Neural progenitor cell (in vitro differentiated cells): ENCODE data around the gene LRRC32.

ENCODE experiments used
- CTCF ChIP-seq: fragments of 200-600 bp; sonication (generic); IDR thresholded peaks from 2 replicates; pipeline ENCODE4 v1.5.1; 2017; ENCODE audit warnings: antibody characterized with exemption, mild to moderate bottlenecking
- EZH2 ChIP-seq: fragments of 200-600 bp; sonication (generic); IDR thresholded peaks from 2 replicates; pipeline ENCODE4 v1.6.1; 2017; ENCODE audit warnings: antibody characterized with exemption, mild to moderate bottlenecking, moderate library complexity
- EZH2phosphoT487 ChIP-seq: fragments of 200-600 bp; sonication (generic); IDR thresholded peaks from 2 replicates; pipeline ENCODE4 v1.6.1; 2017; ENCODE audit warnings: antibody characterized with exemption

DNA sequence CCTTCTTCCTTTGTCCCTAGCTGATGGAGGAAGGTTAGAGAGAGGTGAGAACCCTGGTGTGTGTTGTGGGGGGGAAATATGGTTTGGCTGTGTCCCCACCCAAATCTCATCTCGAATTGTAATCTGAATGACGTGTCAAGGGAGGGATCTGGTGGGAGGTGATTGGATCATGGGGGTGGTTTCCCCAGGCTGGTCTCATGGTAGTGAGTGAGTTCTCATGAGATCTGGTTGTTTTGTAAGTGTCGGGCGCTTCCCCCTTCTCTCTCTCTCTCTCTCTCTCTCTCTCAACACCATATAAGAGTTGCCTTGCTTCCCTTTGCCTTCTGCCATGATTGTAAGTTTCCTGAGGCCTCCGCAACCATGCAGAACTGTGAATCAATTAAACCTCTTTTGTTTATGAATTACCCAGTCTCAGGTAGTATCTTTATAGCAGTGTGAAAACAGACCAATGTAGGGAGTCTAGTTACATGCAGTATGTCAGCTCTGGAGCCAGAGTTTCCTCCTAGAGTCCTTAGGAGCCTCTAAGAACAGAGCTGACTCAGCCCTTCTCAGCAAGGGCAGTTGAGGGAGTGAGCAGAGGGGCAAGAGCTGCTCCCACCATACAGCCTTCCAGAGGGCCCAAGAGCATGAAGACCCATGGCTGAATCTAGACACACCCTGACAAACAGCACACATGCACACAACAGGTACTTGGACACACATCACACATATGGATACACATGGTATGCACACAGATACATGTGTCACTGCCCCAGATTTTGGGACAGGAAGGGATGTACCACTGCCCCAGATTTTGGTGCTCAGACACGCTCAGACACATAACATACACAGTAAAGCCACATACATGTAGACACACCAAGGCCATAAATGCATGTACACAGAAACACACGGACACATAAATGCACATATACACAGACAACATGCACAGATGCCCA lies 12.9 kb upstream of the LRRC32 start:
- no peak for TF ChIP-seq CTCF
- TF ChIP-seq EZH2phosphoT487, result no peak
- TF ChIP-seq EZH2, result no peak
